H1 (cell line): ENCODE measurements around the gene IVL. TPM values are rescaled to one million over a fixed set of nuclear protein-coding genes. Genes with fewer than 3 reads are reported as not detected.

Experiments used
- CTCF ChIA-PET: fragments of 300-600 bp; sonication (Branson Sonifier 250); formaldehyde crosslinking; loops from one replicate; lab custom pipeline; 2021; ENCODE audit not compliant: partially characterized antibody; lab: Charles Lee
- POLR2A ChIA-PET: fragments of 300-600 bp; sonication (Branson Sonifier 250); formaldehyde crosslinking; loops from one replicate; lab custom pipeline; 2021; ENCODE audit warnings: inconsistent platforms; ENCODE audit not compliant: partially characterized antibody; lab: Charles Lee
- DNase-seq, 2 experiments: peaks; one replicate each; pipeline versions ENCODE4 v3.0.0 to v3.0.0-alpha.2; 2010 to 2022; ENCODE audit warnings: low spot score in 2 of 2, low read depth in 1 of 2, mixed read lengths in 1 of 2
- FAIRE-seq: peaks from 2 replicates; lab custom pipeline; 2011; peaks lifted over from hg19 to GRCh38; lab: Jason Lieb, UNC
- H2AFZ ChIP-seq: 2 replicates; pipeline ENCODE4 v1.8.1; 2012; ENCODE audit warnings: low read length, inconsistent platforms
- H2AK5ac ChIP-seq: 2 replicates; pipeline ENCODE4 v1.6.1; 2013; ENCODE audit warnings: low read depth, low read length
- H2BK120ac ChIP-seq: replicated peaks from 2 replicates; pipeline ENCODE3; 2013; ENCODE audit warnings: low read depth, low read length, inconsistent platforms
- H2BK12ac ChIP-seq: 2 replicates; pipeline ENCODE4 v1.6.1; 2013; ENCODE audit warnings: low read depth, low read length
- H2BK15ac ChIP-seq: 2 replicates; pipeline ENCODE4 v1.6.1; 2013; ENCODE audit warnings: low read length
- H2BK20ac ChIP-seq: 2 replicates; pipeline ENCODE4 v1.6.1; 2013; ENCODE audit warnings: low read length
- H2BK5ac ChIP-seq: 2 replicates; pipeline ENCODE4 v1.6.1; 2013; ENCODE audit warnings: low read depth, low read length
- H3K14ac ChIP-seq: 2 replicates; pipeline ENCODE4 v1.6.1; 2013; ENCODE audit warnings: inconsistent platforms; ENCODE audit not compliant: insufficient read length
- H3K18ac ChIP-seq: 2 replicates; pipeline ENCODE4 v1.6.1; 2013; ENCODE audit warnings: low read length; ENCODE audit errors: extremely low read depth
- H3K23ac ChIP-seq: 2 replicates; pipeline ENCODE4 v1.6.1; 2013; ENCODE audit warnings: inconsistent platforms; ENCODE audit not compliant: insufficient read length
- H3K23me2 ChIP-seq: 2 replicates; pipeline ENCODE4 v1.6.1; 2013; ENCODE audit warnings: low read depth, low read length
- H3K27ac ChIP-seq: 2 replicates; pipeline ENCODE4 v1.6.1; 2011; ENCODE audit warnings: low read depth, low read length, inconsistent platforms
- H3K27me3 ChIP-seq, 4 experiments: replicated peaks in 1 of 4; 1 replicate in 1 of 4; 2 replicates in 3 of 4; pipeline versions ENCODE4 v1.6.1 to v1.8.1; 2011 to 2013; ENCODE audit warnings: low read length in 3 of 4, mild to moderate bottlenecking in 3 of 4, inconsistent platforms in 2 of 4, mixed read lengths in 2 of 4, moderate library complexity in 1 of 4; ENCODE audit not compliant: control insufficient read depth in 3 of 4, insufficient read depth in 3 of 4; ENCODE audit errors: extremely low read depth in 1 of 4
- H3K36me3 ChIP-seq, 4 experiments: 2 replicates each; pipeline versions ENCODE4 v1.6.1 to v1.8.1; 2011 to 2013; ENCODE audit warnings: mild to moderate bottlenecking in 4 of 4, low read length in 3 of 4, moderate library complexity in 2 of 4, control low read depth in 1 of 4, inconsistent platforms in 1 of 4; ENCODE audit not compliant: insufficient read depth in 4 of 4, control insufficient read depth in 2 of 4
- H3K4ac ChIP-seq: replicated peaks from 2 replicates; pipeline ENCODE3; 2013; ENCODE audit warnings: low read length, low read depth, mixed read lengths, inconsistent platforms; ENCODE audit not compliant: insufficient read length
- H3K4me1 ChIP-seq, 4 experiments: replicated peaks in 1 of 4; 1 replicate in 1 of 4; 2 replicates in 3 of 4; pipeline versions ENCODE4 v1.6.1 to v1.8.1; 2011 to 2013; ENCODE audit warnings: low read length in 3 of 4, inconsistent platforms in 2 of 4, mixed read lengths in 1 of 4; ENCODE audit not compliant: insufficient read depth in 4 of 4, control insufficient read depth in 3 of 4
- H3K4me2 ChIP-seq, 2 experiments: 2 replicates each; pipeline versions ENCODE4 v1.6.1 to v1.8.1; 2011 to 2013; ENCODE audit warnings: low read depth in 2 of 2, low read length in 2 of 2, control low read depth in 1 of 2, inconsistent platforms in 1 of 2, mild to moderate bottlenecking in 1 of 2; ENCODE audit not compliant: insufficient read depth in 1 of 2
- H3K4me3 ChIP-seq, 4 experiments: fragments of 200-600, 300-600 bp in 1 of 4; sonication (generic), shearing (Covaris generic), sonication (Bioruptor Twin) in 1 of 4; 2 replicates each; pipeline versions ENCODE4 v1.5.1 to v1.8.1; 2011 to 2016; ENCODE audit warnings: low read length in 4 of 4, low read depth in 3 of 4, control low read depth in 2 of 4, inconsistent platforms in 2 of 4, mild to moderate bottlenecking in 2 of 4, mixed read lengths in 1 of 4, moderate library complexity in 1 of 4; ENCODE audit not compliant: insufficient read depth in 2 of 4; ENCODE audit errors: extremely low read depth in 1 of 4
- H3K56ac ChIP-seq: replicated peaks from 2 replicates; pipeline ENCODE3; 2013; ENCODE audit warnings: low read depth, mild to moderate bottlenecking, mixed read lengths, low read length, inconsistent platforms; ENCODE audit not compliant: insufficient read length
- H3K79me1 ChIP-seq: 2 replicates; pipeline ENCODE4 v1.6.1; 2013; ENCODE audit warnings: low read depth, low read length, control low read depth
- H3K79me2 ChIP-seq, 2 experiments: 2 replicates each; pipeline versions ENCODE4 v1.6.1 to v1.8.1; 2012 to 2013; ENCODE audit warnings: low read length in 2 of 2, mild to moderate bottlenecking in 2 of 2, inconsistent platforms in 1 of 2; ENCODE audit not compliant: insufficient read depth in 2 of 2, control insufficient read depth in 1 of 2
- H3K9ac ChIP-seq, 4 experiments: replicated peaks in 1 of 4; 1 replicate in 1 of 4; 2 replicates in 3 of 4; pipeline versions ENCODE4 v1.6.1 to v1.8.1; 2011 to 2013; ENCODE audit warnings: low read depth in 3 of 4, low read length in 3 of 4, control low read depth in 2 of 4, mild to moderate bottlenecking in 2 of 4, moderate library complexity in 2 of 4, inconsistent platforms in 1 of 4; ENCODE audit errors: extremely low read depth in 1 of 4
- H3K9me3 ChIP-seq, 2 experiments: 2 replicates each; pipeline versions ENCODE4 v1.6.1 to v1.8.1; 2012 to 2013; ENCODE audit warnings: mild to moderate bottlenecking in 2 of 2, moderate library complexity in 2 of 2, control low read depth in 1 of 2, inconsistent platforms in 1 of 2, low read depth in 1 of 2, low read length in 1 of 2, mixed read lengths in 1 of 2; ENCODE audit not compliant: insufficient read depth in 2 of 2
- H4K20me1 ChIP-seq, 2 experiments: replicated peaks in 1 of 2; 2 replicates each; pipeline versions ENCODE3 to v1.8.1; 2011 to 2013; ENCODE audit warnings: inconsistent platforms in 2 of 2, low read length in 2 of 2, mild to moderate bottlenecking in 1 of 2; ENCODE audit not compliant: insufficient read depth in 2 of 2, control insufficient read depth in 1 of 2
- H4K5ac ChIP-seq: 2 replicates; pipeline ENCODE4 v1.6.1; 2013; ENCODE audit warnings: low read length, low read depth, mixed read lengths, inconsistent platforms; ENCODE audit not compliant: insufficient read length
- H4K8ac ChIP-seq: 2 replicates; pipeline ENCODE4 v1.8.0; 2013; ENCODE audit warnings: mild to moderate bottlenecking, moderate library complexity, low read length, inconsistent platforms; ENCODE audit not compliant: insufficient read depth; ENCODE audit errors: extremely low read depth
- H4K91ac ChIP-seq: replicated peaks from 2 replicates; pipeline ENCODE3; 2013; ENCODE audit warnings: low read length, mixed read lengths, inconsistent platforms; ENCODE audit not compliant: insufficient read length
- CHD2 ChIP-seq: IDR thresholded peaks from 2 replicates; pipeline ENCODE4 v1.6.1; 2012; ENCODE audit warnings: low read length, improper control_type of control experiment
- CTBP2 ChIP-seq: IDR thresholded peaks from 2 replicates; pipeline ENCODE4 v1.7.0; 2011; ENCODE audit warnings: borderline replicate concordance, mild to moderate bottlenecking, moderate library complexity, mixed read lengths, low read length; ENCODE audit not compliant: insufficient read depth, insufficient read length
- FOSL1 ChIP-seq: IDR thresholded peaks from 2 replicates; pipeline ENCODE4 v1.6.1; 2011; ENCODE audit warnings: mild to moderate bottlenecking, low read depth, low read length, moderate library complexity; ENCODE audit not compliant: insufficient read depth
- KDM1A ChIP-seq: fragments of 200-600, 300-600 bp; sonication (generic); IDR thresholded peaks from 2 replicates; pipeline ENCODE4 v1.7.1; 2016; ENCODE audit warnings: mild to moderate bottlenecking, low read length, borderline replicate concordance
- POLR2A ChIP-seq, 2 experiments: IDR thresholded peaks; 1 replicate in 1 of 2; 2 replicates in 1 of 2; pipeline ENCODE4 v1.6.1; 2011; ENCODE audit warnings: low read depth in 2 of 2, low read length in 2 of 2, mild to moderate bottlenecking in 2 of 2; ENCODE audit errors: control extremely low read depth in 1 of 2
- RAD21 ChIP-seq, 2 experiments: IDR thresholded peaks in 1 of 2; conservative IDR thresholded peaks in 1 of 2; 2 replicates each; pipeline ENCODE4 v1.6.1; 2011; ENCODE audit warnings: low read depth in 2 of 2, low read length in 2 of 2, improper control_type of control experiment in 1 of 2, inconsistent platforms in 1 of 2, mild to moderate bottlenecking in 1 of 2, moderate library complexity in 1 of 2
- RXRA ChIP-seq: IDR thresholded peaks from 2 replicates; pipeline ENCODE4 v1.6.1; 2011; ENCODE audit warnings: low read depth, mild to moderate bottlenecking, low read length, moderate library complexity; ENCODE audit not compliant: insufficient read depth
- SIRT6 ChIP-seq: IDR thresholded peaks from one replicate; pipeline ENCODE4 v1.7.1; 2012; ENCODE audit warnings: low read length, inconsistent platforms
- WGBS, 2 experiments: shearing (Covaris generic) in 1 of 2; methylation state at CpG; one replicate each; pipeline versions ENCODE4 v1.1.6 to v1.1.7; 2013 to 2015; ENCODE audit warnings: low lambda C conversion rate in 2 of 2, mixed read lengths in 2 of 2, inconsistent platforms in 1 of 2, low coverage in 1 of 2, missing lambda C conversion rate in 1 of 2; ENCODE audit not compliant: insufficient replicate concordance in 2 of 2, insufficient coverage in 1 of 2, insufficient read length in 1 of 2; ENCODE audit errors: extremely low coverage in 1 of 2, missing lambda C conversion rate in 1 of 2; 5-methylcytosine and 5-hydroxymethylcytosine counted together
- polyA plus RNA-seq, 7 experiments: library from polyadenylated mRNA; depleted of rRNA in 3 of 7; stranded (reverse) in 5 of 7; unstranded in 2 of 7; fragments of >200 nt in 5 of 7; fragments of 200-250 nt in 2 of 7; gene quantifications; 1 replicate in 5 of 7; 2 replicates in 1 of 7; 4 replicates in 1 of 7; pipeline versions ENCODE4 v1.2.1 to v1.2.3, GENCODE V29; 2011 to 2013; ENCODE audit warnings: missing spikeins in 2 of 7, mixed read lengths in 2 of 7
- total RNA-seq: library from RNA; stranded (reverse); fragmentation: NEBNext Ultra II Directional; extraction: Animal tissue kit (Norgen Biotek cat#: 25700); gene quantifications from 2 replicates; pipeline ENCODE4 v1.2.1, GENCODE V29; 2021

IVL gene
- total and polyA plus RNA-seq, 2 of the 8 experiments (the other 6 are each of a cell fraction or from before 2014, with no cell fraction given), result not detected

GRCh38 chr1:152871731-152872126 lies 36.6 kb upstream of the IVL start:
- no peak overlapping the region for H4K8ac ChIP-seq
- H2AFZ ChIP-seq, result peak overlapping the region; percentile 40; the same call in 1 of the 2 replicates

More at GRCh38 chr1:152871731-152872126, 36.6 kb upstream of the IVL start:
- Histone ChIP-seq H2BK5ac (no peak overlapping the region), H3K9me3 (no peaks in the 10 kb centered on the region; a peak in 1 of 4 replicates), H3K23me2 (no peaks in the 10 kb centered on the region), H3K9ac (no peak overlapping the region), H3K4me1 (no peaks in the 10 kb centered on the region; a peak in 1 of 7 replicates), H3K27ac (no peak overlapping the region), H3K79me1 (no peaks in the 10 kb centered on the region), H3K27me3 (no peaks in the 10 kb centered on the region), H2BK120ac (no peak overlapping the region), H3K4ac (no peak overlapping the region), H3K18ac (no peak overlapping the region), H4K5ac (no peak overlapping the region), H3K4me3 (no peak overlapping the region), H2BK15ac (no peak overlapping the region), H3K79me2 (no peaks in the 10 kb centered on the region), H3K23ac (no peak overlapping the region), H3K4me2 (no peak overlapping the region), H3K36me3 (no peaks in the 10 kb centered on the region), H4K91ac (no peak overlapping the region), H2AK5ac (no peak overlapping the region), H2BK12ac (no peak overlapping the region), H2BK20ac (no peak overlapping the region), H3K14ac (no peak overlapping the region), H4K20me1 (no peaks in the 10 kb centered on the region), H3K56ac (no peak overlapping the region)
- ChIA-PET POLR2A (no interaction called here), CTCF (interaction anchor here (0.6 to 9.0 kb wide), 33 partner anchors 15 to 413 kb away, joined by 3 to 200 read pairs (median 5); no protein-coding TSS in a partner anchor)
- no peak for TF ChIP-seq CHD2
- TF ChIP-seq RAD21 (IDR thresholded peaks at IDR 0.05 in 1 of 2, conservative IDR thresholded peaks at IDR 0.05 in 1 of 2; ENCODE audit: low read depth in 2 of 2, low read length in 2 of 2), result no peak
- TF ChIP-seq RXRA, result no peak
- no peak for TF ChIP-seq FOSL1
- TF ChIP-seq SIRT6, result no peak
- no peak for TF ChIP-seq CTBP2
- TF ChIP-seq KDM1A, result no peak
- no peak for TF ChIP-seq POLR2A (IDR thresholded peaks at IDR 0.05; ENCODE audit: control extremely low read depth in 1 of 2, low read depth in 2 of 2, low read length in 2 of 2)
- FAIRE-seq (no peak), DNase-seq (no peak)
- 86% methylated on average over 6 of the region's 6 CpGs; no CpG with 5 or more reads in 1 of the 2 experiments for WGBS, 2 experiments
